NK-92 (cell line): ENCODE measurements around the gene PYCR2.

Experiments used
- DNase-seq: peaks from one replicate; lab custom pipeline; 2025; ENCODE audit not compliant: unreplicated experiment; lab: John Stamatoyannopoulos, UW

PYCR2 gene

DNA sequence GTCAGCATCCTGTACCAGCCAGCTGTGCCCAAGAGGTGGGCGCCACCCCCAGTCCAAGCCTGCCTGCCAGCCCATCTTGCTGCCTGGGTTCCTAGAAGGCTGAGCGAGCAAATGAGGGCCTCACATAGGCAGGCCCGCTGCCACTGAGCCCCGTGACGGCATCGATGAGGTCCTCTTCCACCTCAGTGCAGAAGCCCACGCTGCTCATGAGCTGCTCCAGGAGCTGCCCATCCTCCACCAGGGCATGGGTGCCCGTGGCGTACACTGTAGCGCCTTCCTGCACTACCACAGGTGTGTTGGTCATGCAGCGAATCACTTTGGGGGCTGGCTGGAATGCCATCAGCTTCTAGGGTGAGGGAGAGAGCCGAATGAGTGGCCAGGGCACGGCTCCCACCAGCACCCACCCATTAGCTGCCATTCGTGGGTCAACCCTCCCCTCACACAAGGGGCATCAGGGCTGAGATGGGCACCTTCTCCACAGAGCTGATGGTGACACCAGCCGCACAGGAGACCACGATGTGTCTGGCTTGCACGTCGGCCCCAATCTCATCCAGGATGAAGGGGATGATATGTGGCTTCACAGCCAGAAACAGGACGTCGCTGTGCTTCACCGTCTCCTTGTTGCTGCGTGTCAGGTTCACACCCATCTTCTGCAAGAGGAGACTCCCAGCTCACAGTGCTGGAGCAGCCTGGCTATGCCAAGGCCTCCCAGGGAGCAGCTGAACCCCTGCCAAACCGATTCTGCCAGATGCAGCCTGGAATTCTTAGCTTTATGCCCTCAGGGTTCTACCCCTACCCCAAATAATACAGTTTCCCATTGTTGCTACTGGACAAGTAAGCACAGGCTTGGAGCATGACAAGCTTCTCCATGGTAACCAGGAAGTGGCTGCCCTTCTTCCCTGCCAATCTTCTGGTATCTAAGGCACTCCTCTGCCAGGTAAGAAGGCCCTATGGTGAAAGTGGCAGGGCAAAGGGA lies 2.0 kb downstream of the PYCR2 start:
- DNase-seq = no peak

DNA sequence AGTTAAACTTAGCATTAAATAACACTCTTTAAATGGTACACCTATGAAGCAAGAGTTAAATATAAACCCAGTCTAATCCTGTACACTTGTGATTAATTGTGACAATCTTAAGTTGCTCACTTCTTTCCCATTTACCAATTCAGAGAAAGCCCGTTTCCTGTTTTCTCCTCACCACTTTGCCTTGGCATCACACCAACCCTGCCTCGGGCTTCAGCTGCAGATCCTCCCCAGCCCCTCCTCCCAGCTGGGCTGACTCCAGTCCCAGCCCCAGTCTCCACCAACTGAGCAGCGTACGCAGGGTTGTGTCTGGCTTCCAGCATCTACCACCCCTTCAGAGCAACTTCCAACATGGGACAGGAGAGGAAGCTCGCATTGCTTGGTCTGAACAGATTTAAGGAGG lies 4.1 kb downstream of the PYCR2 start:
- DNase-seq = no peak

- DNase-seq = no peak
These were observed 5.8 kb downstream of the PYCR2 start for GRCh38 chr1:225918280-225918679.

- no peak for DNase-seq
These were observed 6.5 kb downstream of the PYCR2 start for GRCh38 chr1:225917536-225917935.

DNA sequence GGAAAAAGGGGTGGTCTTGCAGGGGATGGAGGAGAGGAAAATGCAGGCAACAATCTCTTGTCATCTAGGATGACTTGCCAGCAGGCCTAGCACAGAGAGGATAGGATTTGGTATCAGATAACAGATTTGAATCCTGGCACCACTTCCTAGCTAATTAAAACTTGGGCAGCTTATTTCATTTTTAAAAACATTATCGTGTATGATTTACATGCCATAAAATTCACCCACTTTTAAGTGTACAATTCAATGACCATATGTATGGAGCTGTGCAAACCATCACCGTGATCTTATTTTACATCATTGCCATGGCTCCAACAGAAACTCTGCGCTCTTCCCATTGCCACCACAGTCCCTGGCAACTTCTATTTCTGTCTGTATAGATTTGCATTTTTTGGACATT lies 6.9 kb downstream of the PYCR2 start:
- DNase-seq = no peak

- DNase-seq = no peak
These were observed 8.5 kb downstream of the PYCR2 start for GRCh38 chr1:225915538-225915991.

DNA sequence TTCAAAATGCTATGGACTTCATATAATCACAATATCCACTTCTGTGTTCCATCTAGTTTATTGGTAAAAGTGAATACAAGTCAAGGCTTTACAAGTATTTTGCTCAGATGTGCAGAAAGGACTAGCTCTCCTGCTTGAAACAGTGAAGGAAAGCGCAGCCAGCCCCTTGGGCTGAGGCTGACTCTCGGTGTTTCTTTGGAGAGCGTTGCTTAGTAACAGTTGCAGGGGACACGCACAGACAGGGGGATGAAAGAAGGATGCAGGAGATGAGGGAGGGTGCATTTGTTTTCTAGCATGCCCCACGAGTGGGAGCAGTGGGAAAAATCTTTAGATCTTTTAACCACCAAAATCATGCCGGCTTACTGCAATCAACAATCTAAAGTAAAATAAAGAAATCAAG lies 9.1 kb downstream of the PYCR2 start:
- DNase-seq = no peak

DNA sequence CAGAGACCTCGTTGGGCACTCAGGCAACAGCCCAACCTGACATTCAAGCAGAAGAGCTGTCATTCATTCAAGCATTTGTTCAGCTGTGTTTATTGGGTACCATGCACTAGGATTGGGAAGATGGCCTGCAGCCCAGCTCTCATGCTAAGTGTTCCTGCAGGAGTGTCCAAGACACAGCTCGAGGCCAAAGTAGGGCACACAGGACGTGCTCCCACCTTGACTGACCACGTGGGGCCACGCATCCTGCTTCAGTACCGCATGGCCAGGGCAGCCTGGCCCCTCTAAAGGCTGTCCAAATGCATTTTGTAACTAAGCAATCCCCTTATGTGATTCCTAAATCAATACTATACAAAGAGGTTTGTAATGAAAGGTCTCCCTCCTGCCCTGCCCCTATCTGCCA lies 9.7 kb downstream of the PYCR2 start:
- DNase-seq = no peak

DNA sequence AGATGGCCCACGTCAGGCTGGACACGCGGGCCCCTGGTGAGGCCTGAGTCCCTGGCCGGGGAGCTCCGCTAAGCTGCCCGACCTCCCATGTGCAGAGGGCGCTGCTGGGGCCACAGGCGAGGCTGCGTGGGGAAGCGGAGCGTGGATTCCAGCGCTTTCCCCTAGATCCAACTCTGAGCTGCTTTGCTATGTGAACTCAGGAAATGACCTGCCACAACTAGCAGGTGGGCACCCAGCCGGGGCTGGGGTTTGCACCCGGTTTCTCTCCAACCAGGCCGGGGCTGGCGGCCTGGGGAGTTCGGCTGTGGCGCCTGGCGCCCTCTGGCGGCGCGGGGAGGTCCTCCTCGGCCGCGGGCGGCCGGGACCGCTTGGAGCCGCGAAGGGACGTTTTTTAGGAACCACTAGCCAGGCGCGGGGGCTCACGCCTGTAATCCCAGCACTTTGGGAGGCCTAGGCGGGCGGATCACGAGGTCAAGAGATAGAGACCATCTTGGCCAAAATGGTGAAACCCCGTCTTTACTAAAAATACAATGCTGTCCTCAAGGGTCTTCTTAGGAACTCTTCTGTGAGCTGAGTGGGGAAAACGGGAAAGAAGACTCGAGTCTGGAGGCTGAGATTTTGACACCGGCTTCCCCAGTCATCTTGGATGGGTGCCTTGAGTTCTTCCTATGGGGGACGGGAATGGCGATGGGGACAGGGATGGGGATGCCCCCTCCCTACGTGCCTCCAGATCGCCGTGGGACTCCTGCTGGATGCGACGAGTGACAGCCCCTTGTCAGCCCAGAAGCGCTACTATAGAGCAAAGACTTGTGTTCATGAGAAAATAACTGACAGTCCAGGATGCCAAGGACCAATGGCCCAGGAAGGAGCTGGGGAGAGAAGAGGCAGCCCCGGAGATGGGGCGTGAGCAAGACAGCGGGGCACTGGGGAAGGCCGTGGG lies 12.6 kb downstream of the PYCR2 start:
- no peak for DNase-seq

GRCh38 chr1:225909477-225909876 lies 14.6 kb downstream of the PYCR2 start:
- no peak for DNase-seq

- no peak for DNase-seq
These were observed 15.3 kb downstream of the PYCR2 start for GRCh38 chr1:225908773-225909172.

- DNase-seq = no peak
These were observed 15.9 kb downstream of the PYCR2 start for GRCh38 chr1:225908013-225908640.

DNA sequence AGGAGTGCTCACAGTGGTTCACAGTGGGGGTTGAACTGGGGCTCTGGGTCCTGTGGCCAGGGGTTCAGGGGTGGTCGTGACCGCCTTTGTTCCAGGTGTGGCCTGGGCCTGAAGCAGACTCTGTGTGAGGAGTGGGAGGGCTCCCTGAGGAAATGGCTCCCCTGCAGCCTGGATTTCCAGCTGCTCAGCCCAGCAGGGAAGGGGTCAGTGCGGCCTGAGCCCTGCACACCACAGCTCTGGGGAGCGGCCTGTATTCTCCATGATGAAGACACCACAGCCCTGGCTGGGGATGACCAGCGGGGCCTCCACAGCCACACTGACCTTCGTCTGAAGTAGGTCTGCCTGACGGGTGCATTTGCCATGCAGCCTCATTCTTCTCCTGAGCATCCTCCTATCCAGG lies 16.7 kb downstream of the PYCR2 start:
- DNase-seq = no peak

DNA sequence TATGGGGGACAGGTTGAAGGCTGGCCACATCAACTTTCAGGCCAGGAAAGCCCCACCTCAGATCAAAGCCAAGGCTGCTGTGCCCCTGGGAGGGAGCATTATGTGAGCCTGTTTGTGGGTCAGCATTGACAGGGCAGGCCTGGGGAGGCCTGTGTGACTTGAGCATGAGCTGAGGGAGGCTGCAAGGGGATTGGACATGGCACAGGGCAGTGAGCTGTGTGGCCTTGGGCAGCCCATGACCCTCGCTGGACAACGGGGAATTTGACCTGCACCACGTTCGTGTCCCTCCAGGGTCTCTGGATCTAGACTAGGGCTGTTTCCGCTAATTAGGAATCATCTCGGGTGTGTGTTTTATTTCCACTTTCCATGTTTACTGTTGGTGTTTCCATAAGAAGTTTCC lies 17.6 kb downstream of the PYCR2 start:
- no peak for DNase-seq

GRCh38 chr1:225903623-225904022 lies 20.4 kb downstream of the PYCR2 start:
- no peak for DNase-seq

DNA sequence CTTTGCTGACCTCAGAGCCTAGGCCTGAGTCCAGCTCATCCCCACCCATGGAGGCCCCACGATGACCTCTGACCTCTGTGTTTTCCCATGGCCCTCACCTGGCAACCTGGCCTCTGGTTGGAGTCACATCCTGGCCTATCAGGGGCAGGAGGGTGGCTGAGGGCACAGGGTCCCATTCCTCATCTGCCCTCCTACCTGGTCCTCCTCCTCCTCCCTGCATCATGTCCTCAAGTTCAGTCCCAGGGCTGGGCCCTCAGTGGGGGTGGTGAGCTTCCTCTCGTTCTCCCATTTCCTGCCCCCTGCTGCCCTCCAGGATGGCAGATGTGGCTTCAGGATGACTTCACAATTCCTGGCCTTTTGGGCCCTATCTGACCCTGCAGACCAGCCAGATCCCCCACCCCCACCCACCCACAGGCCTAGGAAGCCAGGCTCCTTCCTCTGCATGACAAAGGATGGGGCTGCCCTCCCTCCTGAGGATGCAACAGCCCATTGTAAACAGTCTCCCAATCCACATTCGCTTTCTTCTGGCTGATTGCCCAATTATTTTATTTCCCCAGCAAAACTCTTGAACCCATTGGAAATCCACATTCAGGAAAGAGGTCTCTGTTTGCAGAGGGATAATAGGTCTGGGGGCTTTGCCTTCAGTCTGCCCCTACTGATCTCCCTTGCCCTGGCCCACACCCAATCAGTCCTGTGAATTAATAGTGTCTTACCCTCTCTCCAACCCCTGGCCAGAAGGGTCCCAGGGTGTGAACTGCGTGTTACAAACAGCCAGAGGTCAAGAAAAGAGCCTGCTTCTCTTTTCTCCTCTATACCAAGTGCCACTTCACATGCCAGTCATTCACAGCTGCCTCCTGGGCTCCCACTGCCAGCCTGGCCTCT lies 24.8 kb downstream of the PYCR2 start:
- DNase-seq = no peak

GRCh38 chr1:225897595-225898514 lies 26.2 kb downstream of the PYCR2 start:
- no peak for DNase-seq

DNA sequence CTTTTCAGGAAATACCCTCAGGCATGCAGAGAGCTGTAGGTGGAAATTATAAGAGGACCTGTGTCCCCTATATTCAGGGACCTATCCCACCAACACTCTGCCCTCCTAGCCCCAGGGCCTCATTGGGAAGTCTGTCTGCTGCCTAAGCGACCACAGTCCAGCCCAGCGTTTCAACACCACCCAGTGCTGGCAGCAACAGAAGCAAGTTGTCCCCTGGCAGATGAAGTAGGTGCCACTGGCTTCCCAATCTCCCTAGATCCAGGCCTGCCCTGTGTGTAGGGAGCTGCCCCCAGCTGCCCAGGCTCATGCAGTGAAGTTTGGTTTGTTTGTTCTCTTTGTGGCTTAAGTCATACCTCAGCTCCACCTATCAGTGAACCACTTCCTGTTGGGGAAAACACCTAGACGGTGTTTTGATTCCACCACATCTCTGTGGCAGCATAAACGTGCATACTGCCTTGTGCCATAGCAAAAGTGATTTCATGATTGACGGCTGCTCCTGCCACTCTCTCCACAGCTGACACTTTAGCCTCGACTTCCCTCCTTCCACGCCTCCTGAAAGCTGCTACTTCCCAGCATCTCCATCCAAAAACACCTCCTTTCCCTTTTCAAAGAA lies 27.0 kb downstream of the PYCR2 start:
- DNase-seq = no peak

- DNase-seq = no peak
These were observed 27.6 kb downstream of the PYCR2 start for GRCh38 chr1:225896494-225896893.
